Subcutaneous abdominal adipose tissue (tissue), 5 donors: ENCODE results near the gene ADGRG3.
"Not testable (repeated sequence)": the region's sequence is repeated elsewhere in the genome, so short reads cannot be mapped to it uniquely, and the experiment has no call there.

Source experiments
- H3K27ac ChIP-seq: one replicate; pipeline ENCODE4 v1.7.0; 2013; ENCODE audit warnings: low read depth, mild to moderate bottlenecking, inconsistent platforms, low read length, moderate library complexity
- H3K27me3 ChIP-seq, 5 donors: one replicate each; pipeline ENCODE4 v1.7.0; 2013; ENCODE audit warnings: low read length in 5 of 5, inconsistent platforms in 1 of 5; ENCODE audit not compliant: control insufficient read depth in 5 of 5, insufficient read depth in 4 of 5
- H3K36me3 ChIP-seq, 5 donors: one replicate each; pipeline ENCODE4 v1.7.0; 2013; ENCODE audit warnings: low read length in 5 of 5; ENCODE audit not compliant: control insufficient read depth in 5 of 5, insufficient read depth in 5 of 5
- H3K4me1 ChIP-seq, 5 donors: one replicate each; pipeline ENCODE4 v1.7.0; 2013; ENCODE audit warnings: low read length in 5 of 5, mild to moderate bottlenecking in 3 of 5, moderate library complexity in 1 of 5; ENCODE audit not compliant: control insufficient read depth in 5 of 5, insufficient read depth in 5 of 5
- H3K4me3 ChIP-seq, 5 donors: one replicate each; pipeline ENCODE4 v1.7.0; 2013; ENCODE audit warnings: low read length in 5 of 5, low read depth in 1 of 5
- H3K9ac ChIP-seq, 5 donors: one replicate each; pipeline ENCODE4 v1.7.0; 2013; ENCODE audit warnings: low read length in 5 of 5, mild to moderate bottlenecking in 4 of 5, moderate library complexity in 3 of 5
- H3K9me3 ChIP-seq, 5 donors: one replicate each; pipeline ENCODE4 v1.7.0; 2013; ENCODE audit warnings: low read length in 5 of 5; ENCODE audit not compliant: control insufficient read depth in 5 of 5
- donor health status: healthy.
- donor health status: healthy.
- donor health status: healthy.
- donor health status: healthy.
- donor health status: healthy.

The ADGRG3 gene

DNA sequence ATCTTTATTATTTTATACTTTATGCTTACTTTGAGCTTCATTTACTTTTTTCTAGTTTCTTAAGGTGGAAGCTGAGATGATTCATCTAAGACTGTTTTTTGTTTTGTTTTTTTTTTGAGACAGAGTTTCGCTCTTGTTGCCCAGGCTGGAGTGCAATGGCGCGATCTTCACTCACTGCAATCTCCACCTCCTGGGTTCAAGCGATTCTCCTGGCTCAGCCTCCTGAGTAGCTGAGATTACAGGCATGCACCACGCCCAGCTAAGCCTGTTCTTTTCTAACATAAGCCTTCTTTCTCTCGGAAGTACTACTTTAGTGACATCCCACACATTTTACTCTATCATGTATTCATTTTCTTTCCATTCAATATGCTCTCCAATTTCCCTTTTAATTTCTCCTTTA lies 44.5 kb downstream of the ADGRG3 start:
- not testable (repeated sequence) for H3K9me3 ChIP-seq, H3K4me3 ChIP-seq, H3K4me1 ChIP-seq, H3K36me3 ChIP-seq, H3K9ac ChIP-seq, H3K27ac ChIP-seq, H3K27me3 ChIP-seq

- Histone ChIP-seq H3K4me1 (no peaks in the 10 kb centered on the region), H3K4me3 (no peak overlapping the region), H3K27me3 (peaks cover 3 to 7% (median 5%) of the 10 kb centered on the region in 5 donors), H3K27ac (no peak overlapping the region), H3K36me3 (no peaks in the 10 kb centered on the region), H3K9me3 (no peaks in the 10 kb centered on the region), H3K9ac (no peak overlapping the region)
These were observed 45.5 kb downstream of the ADGRG3 start for GRCh38 chr16:57713596-57713995.

DNA sequence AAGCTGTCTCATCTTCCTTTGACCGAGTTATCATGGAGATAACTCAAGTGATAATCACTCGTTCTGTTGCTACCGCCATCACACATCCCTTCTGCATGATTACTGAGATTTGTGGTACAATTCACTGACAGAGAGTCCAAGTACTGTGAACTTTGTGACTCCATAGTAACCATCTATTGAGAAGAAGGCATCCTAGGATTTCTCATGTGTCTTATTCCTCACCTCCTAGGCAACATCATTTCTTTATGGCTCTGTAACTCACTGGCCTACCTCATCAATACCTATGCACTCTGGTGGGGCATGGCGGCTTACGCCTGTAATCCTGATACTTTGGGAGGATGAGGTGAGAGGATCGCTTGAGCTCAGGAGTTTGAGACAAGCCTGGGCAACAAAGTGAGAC lies 45.9 kb downstream of the ADGRG3 start:
- H3K9ac ChIP-seq: no peak overlapping the region

DNA sequence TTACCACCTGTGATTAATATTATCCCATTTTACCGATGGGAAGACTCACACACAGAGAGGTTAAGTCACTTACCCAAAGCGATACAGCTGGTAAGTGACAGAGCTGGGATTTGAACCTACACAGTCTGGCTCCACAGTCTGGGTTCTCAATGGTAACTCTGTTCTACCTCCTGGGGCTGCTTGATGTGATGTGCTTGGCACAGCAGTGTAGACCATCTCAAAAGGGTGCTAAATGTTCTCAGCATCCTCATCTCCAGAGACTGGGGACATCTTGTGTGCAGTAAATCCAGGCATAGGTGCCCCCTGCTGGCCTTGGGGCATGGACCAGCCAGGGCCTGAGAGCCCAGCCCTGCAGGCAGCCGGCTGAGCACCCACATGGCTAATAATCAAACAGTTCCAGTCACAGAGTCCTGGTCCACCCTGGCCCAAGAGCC lies 52.1 kb downstream of the ADGRG3 start:
- Histone ChIP-seq H3K4me3 (no peak overlapping the region), H3K36me3 (no peaks in the 10 kb centered on the region), H3K4me1 (no peaks in the 10 kb centered on the region), H3K9ac (no peak overlapping the region), H3K27me3 (peaks cover 3 to 9% (median 7%) of the 10 kb centered on the region in 5 donors), H3K9me3 (no peaks in the 10 kb centered on the region), H3K27ac (no peak overlapping the region)

More for the DNA sequence above, 45.9 kb downstream of the ADGRG3 start:
- H3K4me1 ChIP-seq: no peaks in the 10 kb centered on the region
- H3K9me3 ChIP-seq: no peaks in the 10 kb centered on the region
- peaks cover 3 to 7% (median 5%) of the 10 kb centered on the region in 5 donors for H3K27me3 ChIP-seq
- H3K36me3 ChIP-seq: no peaks in the 10 kb centered on the region
- no peak overlapping the region for H3K4me3 ChIP-seq
- H3K27ac ChIP-seq: no peak overlapping the region

GRCh38 chr16:57721356-57722209 lies 53.5 kb downstream of the ADGRG3 start:
- H3K9ac ChIP-seq: no peak overlapping the region
- H3K9me3 ChIP-seq: no peaks in the 10 kb centered on the region
- H3K4me3 ChIP-seq: no peak overlapping the region
- H3K36me3 ChIP-seq: no peaks in the 10 kb centered on the region
- no peaks in the 10 kb centered on the region for H3K4me1 ChIP-seq
- peaks cover 0 to 5% (median 3%) of the 10 kb centered on the region in 5 donors for H3K27me3 ChIP-seq
- no peak overlapping the region for H3K27ac ChIP-seq

DNA sequence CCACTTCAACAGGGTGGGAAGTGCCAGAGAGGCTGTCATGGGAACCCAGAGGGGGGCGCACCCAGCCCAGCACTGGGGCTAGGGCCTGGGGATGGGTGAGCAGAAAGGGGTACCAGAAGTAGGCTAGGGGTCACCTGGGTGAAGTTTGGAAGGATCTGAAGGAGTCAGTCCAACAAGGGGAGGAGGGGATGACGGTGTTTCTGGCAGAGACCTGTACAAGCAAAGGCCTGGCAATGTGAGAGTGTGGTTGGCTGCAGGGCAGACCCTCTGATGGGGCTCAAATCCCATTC lies 54.0 kb downstream of the ADGRG3 start:
- no peaks in the 10 kb centered on the region for H3K9me3 ChIP-seq
- no peaks in the 10 kb centered on the region for H3K4me1 ChIP-seq

GRCh38 chr16:57722651-57723050 lies 54.5 kb downstream of the ADGRG3 start:
- Histone ChIP-seq H3K9me3 (no peaks in the 10 kb centered on the region), H3K9ac (no peak overlapping the region), H3K36me3 (no peaks in the 10 kb centered on the region), H3K27ac (no peak overlapping the region), H3K4me1 (no peaks in the 10 kb centered on the region), H3K27me3 (peaks cover 0 to 5% (median 3%) of the 10 kb centered on the region in 5 donors), H3K4me3 (no peak overlapping the region)

More for the DNA sequence above, 54.0 kb downstream of the ADGRG3 start:
- no peak overlapping the region for H3K27ac ChIP-seq
- no peak overlapping the region for H3K4me3 ChIP-seq
- no peaks in the 10 kb centered on the region for H3K36me3 ChIP-seq
- peaks cover 0 to 5% (median 3%) of the 10 kb centered on the region in 5 donors for H3K27me3 ChIP-seq
- no peak overlapping the region for H3K9ac ChIP-seq

- Histone ChIP-seq H3K27me3 (peaks cover 0 to 5% (median 3%) of the 10 kb centered on the region in 5 donors), H3K4me3 (no peak overlapping the region), H3K9me3 (no peaks in the 10 kb centered on the region), H3K27ac (no peak overlapping the region), H3K36me3 (no peaks in the 10 kb centered on the region), H3K4me1 (no peaks in the 10 kb centered on the region), H3K9ac (no peak overlapping the region)
These were observed 55.1 kb downstream of the ADGRG3 start for GRCh38 chr16:57723170-57723569.

- no peak overlapping the region for H3K4me3 ChIP-seq
- H3K4me1 ChIP-seq: no peaks in the 10 kb centered on the region
- peaks cover 0 to 5% (median 3%) of the 10 kb centered on the region in 5 donors for H3K27me3 ChIP-seq
- H3K27ac ChIP-seq: no peak overlapping the region
- H3K36me3 ChIP-seq: no peaks in the 10 kb centered on the region
- no peak overlapping the region for H3K9ac ChIP-seq
- no peaks in the 10 kb centered on the region for H3K9me3 ChIP-seq
These were observed 56.4 kb downstream of the ADGRG3 start for GRCh38 chr16:57724531-57724930.

- H3K4me1 ChIP-seq: no peaks in the 10 kb centered on the region
- peaks cover 0 to 5% (median 3%) of the 10 kb centered on the region in 5 donors for H3K27me3 ChIP-seq
- H3K27ac ChIP-seq: no peak overlapping the region
- no peaks in the 10 kb centered on the region for H3K9me3 ChIP-seq
- H3K36me3 ChIP-seq: no peaks in the 10 kb centered on the region
- no peak overlapping the region for H3K4me3 ChIP-seq
- no peak overlapping the region for H3K9ac ChIP-seq
These were observed 57.0 kb downstream of the ADGRG3 start for GRCh38 chr16:57725151-57725550.
